ENCODE measurements around the gene FOXP3. TPM values are rescaled to one million over a fixed set of nuclear protein-coding genes. Genes with fewer than 3 reads are reported as not detected.

Gene FOXP3
- total and polyA plus RNA-seq, 2 donors (not counting 3 experiments of a cell fraction or from before 2014, with no cell fraction given) = 0.06 TPM; not detected in 1

DNA sequence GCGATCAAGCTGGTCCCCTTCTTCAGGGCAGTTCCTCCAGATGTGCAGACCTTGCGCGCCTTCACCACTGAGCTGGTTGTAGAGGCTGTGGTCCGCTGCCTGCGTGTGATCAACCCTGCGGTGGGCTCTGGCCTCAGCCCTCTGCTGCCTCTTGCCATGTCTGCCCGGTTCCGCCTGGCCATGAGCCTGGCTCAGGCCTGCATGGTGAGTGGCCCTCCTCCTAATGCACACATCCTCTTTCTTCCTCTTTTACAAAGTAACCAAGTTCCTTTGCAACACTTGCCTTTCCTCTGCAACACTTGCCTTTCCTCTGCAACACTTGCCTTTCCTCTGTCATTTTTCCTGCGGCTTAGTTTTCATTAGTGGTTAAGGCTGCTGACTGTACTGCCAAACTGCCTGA is 27.4 kb downstream of the FOXP3 start:
- DNase-seq (ENCODE audit: low read depth, low spot score) (no peak), FAIRE-seq (no peak)
- dilution Hi-C loops (cut with MboI; ENCODE audit: extremely low pct_ligation_motif_present, low sequenced_read_pairs) (no loop called here), intact Hi-C loops (cut with micrococcal nuclease) (no loop called here)
- Histone ChIP-seq H3K4me3 (replicated peaks in 1 of 3; ENCODE audit: insufficient read depth in 1 of 3, low read depth in 1 of 3, low read length in 3 of 3) (no peak overlapping the region), H3K4me2 (ENCODE audit: insufficient read depth, low read length) (no peak overlapping the region), H3K27ac (ENCODE audit: insufficient read depth, low read depth, low read length) (no peak overlapping the region), H3K79me2 (ENCODE audit: control insufficient read depth, insufficient read depth, low read length) (no peaks in the 10 kb centered on the region), H3K4me1 (ENCODE audit: control insufficient read depth, extremely low read depth, insufficient read depth, low read length) (peaks cover 2% of the 10 kb centered on the region), H3K27me3 (ENCODE audit: control insufficient read depth in 2 of 2, insufficient read depth in 2 of 2, low read length in 2 of 2) (no peaks in the 10 kb centered on the region), H3K9me3 (replicated peaks; ENCODE audit: control insufficient read depth, insufficient read depth, low read length) (no peaks in the 10 kb centered on the region), H3K9me1 (replicated peaks; ENCODE audit: control insufficient read depth, extremely low read depth, insufficient read depth, low read length) (no peaks in the 10 kb centered on the region), H4K20me1 (replicated peaks; ENCODE audit: control insufficient read depth, extremely low read depth, insufficient read depth, low read length) (no peaks in the 10 kb centered on the region), H2AFZ (ENCODE audit: low read depth, low read length) (no peak overlapping the region), H3K9ac (replicated peaks; ENCODE audit: extremely low read depth, insufficient read depth, low read length) (no peak overlapping the region), H3K36me3 (ENCODE audit: control insufficient read depth in 2 of 2, extremely low read depth in 1 of 2, insufficient read depth in 2 of 2, low read length in 2 of 2) (no peaks in the 10 kb centered on the region)
- ChIA-PET POLR2A (no interaction called here), CTCF (no interaction called here)
- no TSS peak for BruUV-seq (replicated peaks)
- TF ChIP-seq FOS (IDR thresholded peaks at IDR 0.05; ENCODE audit: borderline replicate concordance, insufficient read depth, low read length) = no peak
- TF ChIP-seq, protein P1, sequence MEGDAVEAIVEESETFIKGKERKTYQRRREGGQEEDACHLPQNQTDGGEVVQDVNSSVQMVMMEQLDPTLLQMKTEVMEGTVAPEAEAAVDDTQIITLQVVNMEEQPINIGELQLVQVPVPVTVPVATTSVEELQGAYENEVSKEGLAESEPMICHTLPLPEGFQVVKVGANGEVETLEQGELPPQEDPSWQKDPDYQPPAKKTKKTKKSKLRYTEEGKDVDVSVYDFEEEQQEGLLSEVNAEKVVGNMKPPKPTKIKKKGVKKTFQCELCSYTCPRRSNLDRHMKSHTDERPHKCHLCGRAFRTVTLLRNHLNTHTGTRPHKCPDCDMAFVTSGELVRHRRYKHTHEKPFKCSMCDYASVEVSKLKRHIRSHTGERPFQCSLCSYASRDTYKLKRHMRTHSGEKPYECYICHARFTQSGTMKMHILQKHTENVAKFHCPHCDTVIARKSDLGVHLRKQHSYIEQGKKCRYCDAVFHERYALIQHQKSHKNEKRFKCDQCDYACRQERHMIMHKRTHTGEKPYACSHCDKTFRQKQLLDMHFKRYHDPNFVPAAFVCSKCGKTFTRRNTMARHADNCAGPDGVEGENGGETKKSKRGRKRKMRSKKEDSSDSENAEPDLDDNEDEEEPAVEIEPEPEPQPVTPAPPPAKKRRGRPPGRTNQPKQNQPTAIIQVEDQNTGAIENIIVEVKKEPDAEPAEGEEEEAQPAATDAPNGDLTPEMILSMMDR (IDR thresholded peaks at IDR 0.05; ENCODE audit: extremely low read depth in 1 of 2, insufficient read depth in 1 of 2, low read depth in 1 of 2, low read length in 2 of 2) = no peak
- TF ChIP-seq POLR2A (IDR thresholded peaks at IDR 0.05; ENCODE audit: low read depth, low read length) = no peak
- no peak for TF ChIP-seq MYC (IDR thresholded peaks at IDR 0.05; ENCODE audit: low read depth, low read length)
- TF ChIP-seq GATA2 (IDR thresholded peaks at IDR 0.05; ENCODE audit: insufficient read depth, insufficient read length, low read depth, low read length) = no peak
- no peak for TF ChIP-seq POLR2AphosphoS5 (IDR thresholded peaks at IDR 0.05; ENCODE audit: insufficient read depth, low read depth, low read length)
- TF ChIP-seq, protein P2, sequence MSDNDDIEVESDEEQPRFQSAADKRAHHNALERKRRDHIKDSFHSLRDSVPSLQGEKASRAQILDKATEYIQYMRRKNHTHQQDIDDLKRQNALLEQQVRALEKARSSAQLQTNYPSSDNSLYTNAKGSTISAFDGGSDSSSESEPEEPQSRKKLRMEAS (IDR thresholded peaks at IDR 0.05; ENCODE audit: insufficient read depth, insufficient read length) = no peak

Measured in endothelial cell of umbilical vein (primary cell).